HEK293T (cell line): ENCODE data around the gene HES3.

ENCODE experiments used
- ARNT ChIP-seq: fragments of 450-650 bp; IDR thresholded peaks from 2 replicates; pipeline ENCODE4 v1.6.1; 2017; ENCODE audit warnings: mild to moderate bottlenecking
- ELF4 ChIP-seq: fragments of 450-650 bp; IDR thresholded peaks from 2 replicates; pipeline ENCODE4 v1.6.1; 2017; ENCODE audit warnings: antibody characterized with exemption
- SUZ12 ChIP-seq: fragments of 450-650 bp; IDR thresholded peaks from 2 replicates; pipeline ENCODE4 v1.6.1; 2016; ENCODE audit warnings: mild to moderate bottlenecking

DNA sequence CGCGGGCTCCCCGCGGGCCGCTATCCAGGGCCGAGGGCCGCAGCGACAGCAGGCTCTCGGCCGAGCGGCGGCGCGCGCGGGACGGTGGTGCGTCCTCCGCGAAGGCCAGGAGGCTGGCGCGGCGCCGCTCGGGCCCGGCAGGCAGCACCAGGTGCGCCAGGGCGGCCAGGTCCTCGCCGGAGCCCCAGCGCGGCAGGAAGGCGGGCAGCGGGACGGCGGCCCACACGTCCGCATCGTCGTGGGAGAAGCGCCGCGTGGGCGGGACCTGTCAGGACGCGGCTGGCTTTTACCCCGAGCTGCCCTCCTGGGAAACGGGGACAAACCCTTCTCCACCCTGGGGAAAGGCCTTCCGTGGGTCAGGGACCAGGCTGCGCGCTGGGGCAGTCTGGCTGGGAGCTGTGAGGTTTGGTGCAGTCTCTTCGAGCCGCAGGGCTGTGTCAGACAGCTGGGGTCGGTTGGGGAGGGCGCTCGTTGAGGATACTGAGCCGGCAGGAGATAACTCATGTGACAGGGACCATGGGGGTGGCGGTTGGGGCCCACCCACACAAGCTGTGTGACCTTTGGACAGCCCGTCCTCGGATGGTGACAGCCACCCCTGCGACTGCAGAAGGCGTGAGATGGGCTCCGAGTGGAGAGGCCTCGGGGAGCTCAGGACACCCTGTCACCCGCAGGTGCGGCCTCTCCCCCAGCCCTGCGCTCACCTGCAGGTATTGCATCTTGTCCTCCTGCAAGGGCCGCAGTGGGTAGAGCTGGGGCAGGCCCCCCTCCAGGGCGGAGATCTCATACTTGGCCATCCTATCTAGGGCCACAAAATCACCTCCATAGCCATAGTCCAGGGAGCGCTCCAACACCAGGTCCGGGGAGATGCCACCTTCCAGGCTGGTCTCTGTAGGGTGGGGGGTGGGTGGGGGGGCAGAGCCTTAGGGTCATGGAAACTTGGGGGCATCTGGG lies 6.0 kb downstream of the HES3 start:
- TF ChIP-seq SUZ12 (no peak), ARNT (no peak), ELF4 (no peak)
